Transverse colon (tissue), 4 donors: Measurements from ENCODE around the gene LYRM1.

Source experiments
- CTCF ChIP-seq, 5 experiments: fragments of 200-600 bp in 3 of 5; fragments of 450-650 bp in 2 of 5; sonication (generic) in 3 of 5; IDR thresholded peaks; 1 replicate in 2 of 5; 2 replicates in 3 of 5; pipeline ENCODE4 v1.5.1; 2016 to 2017; ENCODE audit warnings: antibody characterized with exemption in 5 of 5, inconsistent platforms in 3 of 5, mild to moderate bottlenecking in 2 of 5, moderate library complexity in 1 of 5
- EP300 ChIP-seq: sonication (generic); formaldehyde crosslinking; IDR thresholded peaks from one replicate; pipeline ENCODE4 v1.6.1; 2017; ENCODE audit warnings: antibody characterized with exemption, low read depth
- POLR2A ChIP-seq: fragments of 450-650 bp; IDR thresholded peaks from one replicate; pipeline ENCODE4 v1.6.1; 2016; ENCODE audit warnings: antibody characterized with exemption, mild to moderate bottlenecking, moderate library complexity
- POLR2AphosphoS5 ChIP-seq, 3 donors: sonication (generic); formaldehyde crosslinking; IDR thresholded peaks; one replicate each; pipeline ENCODE4 v1.6.1; 2016; ENCODE audit warnings: antibody characterized with exemption in 3 of 3

- TF ChIP-seq EP300 (no peak), POLR2AphosphoS5 (IDR thresholded peaks at IDR 0.05) (no peak), CTCF (IDR thresholded peaks at IDR 0.05) (no peak), POLR2A (no peak)
Observed at GRCh38 chr16:20860361-20860760, 40.2 kb upstream of the LYRM1 start.
